Amniotic epithelial cell (primary cell): ENCODE data around the gene SCRN1.

Experiments used
- DNase-seq: peaks from one replicate; pipeline ENCODE4 v3.0.0-alpha.2; 2010; ENCODE audit warnings: low read depth

Gene SCRN1

GRCh38 chr7:29989257-29989995 lies at the start of gene SCRN1:
Gene SCRN1, minus strand, starts transcription at chr7:29989801. Its CDS starts 20,734 bp downstream, at chr7:29969067.
- no peak for DNase-seq

GRCh38 chr7:30038196-30038980 lies 48.8 kb upstream of the SCRN1 start:
- DNase-seq: no peak

DNA sequence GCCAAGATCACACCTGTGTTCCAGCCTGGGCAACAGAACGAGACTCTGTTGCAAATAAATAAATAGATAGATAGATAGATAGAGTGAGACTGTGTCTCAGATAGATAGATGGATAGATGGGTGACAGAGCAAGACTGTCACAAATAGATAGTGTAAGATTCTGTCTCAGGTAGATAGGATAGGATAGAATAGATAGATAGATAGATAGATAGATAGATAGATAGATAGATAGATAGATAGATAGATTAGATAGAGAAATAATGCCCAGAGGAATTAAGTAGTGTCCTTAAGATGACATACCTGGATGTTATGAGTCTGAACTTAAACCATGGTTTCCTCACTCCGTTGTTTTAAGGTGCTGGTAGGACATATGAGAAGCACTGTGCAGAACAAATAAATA lies 46.6 kb upstream of the SCRN1 start:
- DNase-seq: no peak

- DNase-seq: no peak
Measured at GRCh38 chr7:30034501-30034900, 44.9 kb upstream of the SCRN1 start.

- peak; percentile 35 for DNase-seq
Measured at GRCh38 chr7:30032310-30033125, 42.9 kb upstream of the SCRN1 start.

GRCh38 chr7:30029696-30030095 lies 40.1 kb upstream of the SCRN1 start:
- no peak for DNase-seq

GRCh38 chr7:30028749-30029635 lies 39.4 kb upstream of the SCRN1 start:
- no peak for DNase-seq

DNA sequence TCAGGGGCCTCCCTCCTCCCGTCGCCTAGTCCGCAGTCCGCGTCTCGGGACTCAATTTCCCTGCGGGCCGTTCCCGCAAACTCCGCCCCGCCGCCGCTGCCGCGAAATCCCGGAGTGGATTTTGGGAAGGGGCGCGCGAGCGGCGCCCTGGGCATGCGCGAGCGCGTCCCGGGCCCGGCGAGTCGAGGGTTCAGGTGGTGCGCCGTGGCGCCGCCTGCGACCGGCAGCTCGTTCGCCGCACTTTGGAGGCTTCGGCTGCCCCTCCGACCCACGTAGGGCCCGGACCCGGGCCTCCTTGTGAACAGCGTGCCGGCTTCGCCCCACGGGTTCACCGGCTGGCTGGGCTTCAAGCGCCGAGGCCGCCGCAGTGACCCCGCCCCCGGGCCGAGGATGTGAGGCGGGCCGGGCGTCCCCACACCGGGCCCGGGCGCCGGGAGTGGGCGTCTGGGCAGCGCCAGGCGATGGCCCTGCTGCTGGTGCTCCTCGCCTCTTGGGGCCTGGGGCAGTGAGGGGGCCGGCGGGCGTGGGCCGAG lies 38.7 kb upstream of the SCRN1 start, which contains the start of gene PLEKHA8:
Gene PLEKHA8, plus strand, starts transcription at position 197 of the 533 bp plus-strand sequence. CDS start 351 bp downstream, outside the sequence.
- peak; percentile 76 for DNase-seq

DNA sequence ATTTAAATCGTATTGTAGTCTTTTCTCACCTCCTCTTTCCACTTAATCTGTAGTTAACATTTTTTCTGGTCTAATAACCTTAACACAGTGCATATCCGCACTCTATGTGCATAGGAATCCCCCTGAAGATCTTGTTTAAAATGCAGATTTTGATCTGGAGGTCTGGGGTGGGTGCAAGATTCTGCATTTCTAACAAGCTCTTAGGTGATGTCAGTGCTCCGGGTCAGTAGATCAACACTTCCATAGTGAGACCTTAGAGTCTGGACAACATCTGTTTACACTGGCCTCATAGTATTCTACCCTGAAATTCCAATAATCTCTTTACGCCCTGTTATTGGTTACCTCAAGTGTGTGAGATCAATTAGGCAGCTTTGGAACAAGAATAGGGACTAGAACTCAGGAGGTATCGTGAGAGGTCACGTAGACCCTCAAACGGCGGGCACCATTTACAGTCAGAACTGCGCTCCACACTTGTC lies 38.2 kb upstream of the SCRN1 start:
- no peak for DNase-seq

- DNase-seq: peak; percentile 76
Measured at GRCh38 chr7:30027065-30027456, 37.5 kb upstream of the SCRN1 start.

GRCh38 chr7:30026229-30027064 lies 36.8 kb upstream of the SCRN1 start, which contains the start of gene FKBP14:
Gene FKBP14, minus strand, starts transcription at chr7:30026702. Its CDS starts 194 bp downstream, at chr7:30026508.
- DNase-seq: peak; percentile 100

GRCh38 chr7:30023524-30023923 lies 33.9 kb upstream of the SCRN1 start:
- DNase-seq: no peak

DNA sequence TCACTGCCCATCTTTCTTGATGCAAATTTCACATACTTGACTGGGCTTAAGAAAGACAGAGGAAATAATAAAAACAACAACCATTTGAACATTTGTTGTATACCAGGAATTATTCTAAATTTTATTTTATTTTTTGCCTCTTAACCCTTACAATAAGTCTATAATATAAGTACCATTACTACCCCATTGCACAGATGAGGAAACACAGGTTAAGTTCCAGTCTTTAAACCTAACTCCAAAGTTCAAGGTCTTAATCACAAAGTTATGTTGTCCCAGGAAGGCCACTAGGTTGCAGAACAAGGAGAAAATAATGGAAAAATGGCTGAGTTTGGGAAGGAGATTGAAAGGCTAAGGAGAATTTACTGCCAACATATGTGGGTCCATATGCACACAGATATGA lies 33.4 kb upstream of the SCRN1 start:
- no peak for DNase-seq

GRCh38 chr7:30020535-30020934 lies 30.9 kb upstream of the SCRN1 start:
- no peak for DNase-seq

GRCh38 chr7:30019960-30020359 lies 30.4 kb upstream of the SCRN1 start:
- peak; percentile 33 for DNase-seq

GRCh38 chr7:30019387-30019786 lies 29.8 kb upstream of the SCRN1 start:
- DNase-seq: no peak

- no peak for DNase-seq
Measured at GRCh38 chr7:30018451-30018850, 28.9 kb upstream of the SCRN1 start.

DNA sequence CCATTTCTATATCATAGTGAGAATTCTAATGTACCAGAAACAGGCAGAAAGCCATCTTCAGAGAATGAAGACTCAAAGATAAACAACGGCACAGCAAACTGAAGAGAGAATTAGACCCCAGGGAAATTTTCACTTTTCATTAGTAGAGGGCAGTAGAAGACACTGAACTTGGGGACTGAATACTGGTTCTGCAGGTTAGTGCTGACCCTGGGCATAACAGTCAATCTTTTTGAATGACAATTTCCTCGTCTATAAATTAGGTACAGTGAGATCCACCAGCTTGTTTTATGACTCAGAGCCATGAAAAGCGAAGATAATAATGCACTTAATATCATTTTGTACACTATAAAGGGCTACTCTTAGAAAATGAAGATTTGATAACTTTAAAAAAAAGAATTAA lies 23.2 kb upstream of the SCRN1 start:
- no peak for DNase-seq

GRCh38 chr7:30010021-30010420 lies 20.4 kb upstream of the SCRN1 start:
- no peak for DNase-seq

DNA sequence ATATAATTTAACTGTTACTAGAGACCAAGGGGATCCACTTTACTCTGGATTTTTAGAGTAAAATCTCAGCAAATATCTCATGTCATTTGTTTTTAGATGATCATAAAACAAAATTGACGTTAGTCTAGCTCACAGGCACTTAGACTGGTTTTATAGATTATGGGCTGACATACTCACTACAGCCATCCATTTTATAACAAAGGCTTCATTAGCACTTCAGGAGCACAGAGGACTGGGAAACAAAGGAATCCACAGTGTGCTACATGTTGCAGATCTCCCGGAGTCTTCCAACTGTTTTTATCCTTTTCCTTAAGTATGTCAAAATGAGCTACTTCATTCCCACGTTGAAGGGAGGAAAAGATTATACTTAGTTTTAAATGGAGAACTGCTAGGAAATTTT lies 15.9 kb upstream of the SCRN1 start:
- no peak for DNase-seq
